GM12875 (cell line): ENCODE results near the gene ZNF235.
"Not testable (repeated sequence)": the region's sequence is repeated elsewhere in the genome, so short reads cannot be mapped to it uniquely, and the experiment has no call there.

Experiments used
- H3K4me3 ChIP-seq: one replicate; pipeline ENCODE4 v1.5.1; 2011; ENCODE audit warnings: low read depth, low read length, control low read depth
- CTCF ChIP-seq: IDR thresholded peaks from 2 replicates; pipeline ENCODE4 v1.5.1; 2011; ENCODE audit warnings: low read depth, mild to moderate bottlenecking, control low read depth, inconsistent platforms, low read length, moderate library complexity, borderline replicate concordance; ENCODE audit not compliant: insufficient read depth

The ZNF235 gene

DNA sequence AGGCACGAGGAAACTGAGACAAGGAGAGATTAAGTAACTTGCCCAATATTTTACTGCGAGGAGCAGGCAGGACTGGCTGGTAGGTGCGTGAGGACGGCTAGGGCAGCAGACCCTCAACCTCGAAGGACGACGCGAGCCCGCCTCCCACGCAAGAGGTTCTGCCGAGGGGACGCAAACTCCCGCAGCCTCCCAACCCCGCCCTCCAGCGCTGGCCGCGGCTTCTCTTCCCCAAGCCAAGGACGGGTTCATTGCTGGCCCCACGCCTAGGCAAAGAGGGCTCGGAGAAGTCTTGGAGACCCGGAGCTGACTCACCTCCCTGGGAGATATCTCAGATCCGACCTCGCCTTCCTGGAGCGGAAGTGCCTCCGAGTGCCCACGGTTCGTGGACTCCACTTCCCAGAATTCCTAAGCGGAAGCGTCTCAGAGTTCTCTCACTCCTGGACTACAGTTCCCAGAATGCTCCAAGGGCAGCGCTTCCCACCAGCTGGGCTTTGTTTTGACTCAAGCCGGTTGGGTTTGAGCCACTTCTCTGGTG lies at the start of gene ZNF235:
TSS of gene ZNF235 (minus strand) at position 367 of the 535 bp plus-strand sequence. CDS start 1,621 bp downstream, outside the sequence.
- peak within 1 kb of the TSS; percentile 76 for H3K4me3 ChIP-seq
- TF ChIP-seq CTCF: no peak

- no peak for TF ChIP-seq CTCF
- H3K4me3 ChIP-seq: no peak overlapping the region
These were observed 41.7 kb upstream of the ZNF235 start for GRCh38 chr19:44346556-44346955.

- TF ChIP-seq CTCF: no peak
- H3K4me3 ChIP-seq: no peak overlapping the region
These were observed 41.1 kb upstream of the ZNF235 start for GRCh38 chr19:44345959-44346358.

DNA sequence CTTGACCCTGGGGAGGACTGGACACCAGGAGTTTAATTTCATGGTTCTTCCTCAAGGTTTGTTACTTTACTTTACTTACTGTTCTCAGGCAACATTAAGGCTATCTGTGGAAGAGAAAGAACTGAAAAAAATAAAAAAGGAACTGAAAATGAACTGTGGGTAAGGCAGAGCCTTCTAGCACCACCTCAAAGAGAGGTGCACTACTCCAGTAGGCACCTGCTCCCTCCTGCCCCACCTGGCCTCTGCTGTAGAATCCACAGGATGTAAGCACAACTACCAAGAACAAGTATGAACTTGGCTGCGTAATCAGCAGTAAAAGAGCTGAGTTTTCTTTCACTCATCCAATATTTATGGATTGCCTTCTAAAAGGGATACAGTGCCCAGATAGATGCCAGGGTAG lies 39.4 kb upstream of the ZNF235 start:
- no peak for TF ChIP-seq CTCF
- no peak overlapping the region for H3K4me3 ChIP-seq

DNA sequence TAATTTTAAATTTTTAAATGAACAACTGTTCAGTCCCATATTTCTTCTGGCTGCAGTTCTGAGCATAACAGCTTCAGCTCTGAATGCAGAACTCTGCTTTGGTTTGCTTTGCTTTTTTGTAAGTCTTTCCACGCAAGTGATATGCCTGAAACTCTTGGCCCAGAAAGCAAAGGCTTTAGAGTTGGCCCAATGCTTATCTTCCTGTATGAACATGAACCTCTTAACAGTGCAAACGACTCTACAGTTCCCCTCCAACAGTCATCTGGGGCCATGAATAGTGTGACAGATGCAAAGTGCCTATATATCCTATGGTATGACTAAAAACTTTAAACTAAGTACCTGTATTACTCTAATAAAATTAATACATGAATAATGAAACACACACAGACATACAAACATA lies 37.0 kb upstream of the ZNF235 start:
- TF ChIP-seq CTCF: no peak
- H3K4me3 ChIP-seq: no peak overlapping the region

- not testable (repeated sequence) for H3K4me3 ChIP-seq
These were observed 29.8 kb upstream of the ZNF235 start for GRCh38 chr19:44334639-44335038.

- TF ChIP-seq CTCF: no peak
- H3K4me3 ChIP-seq: no peak overlapping the region
These were observed 27.3 kb upstream of the ZNF235 start for GRCh38 chr19:44332145-44332544.

DNA sequence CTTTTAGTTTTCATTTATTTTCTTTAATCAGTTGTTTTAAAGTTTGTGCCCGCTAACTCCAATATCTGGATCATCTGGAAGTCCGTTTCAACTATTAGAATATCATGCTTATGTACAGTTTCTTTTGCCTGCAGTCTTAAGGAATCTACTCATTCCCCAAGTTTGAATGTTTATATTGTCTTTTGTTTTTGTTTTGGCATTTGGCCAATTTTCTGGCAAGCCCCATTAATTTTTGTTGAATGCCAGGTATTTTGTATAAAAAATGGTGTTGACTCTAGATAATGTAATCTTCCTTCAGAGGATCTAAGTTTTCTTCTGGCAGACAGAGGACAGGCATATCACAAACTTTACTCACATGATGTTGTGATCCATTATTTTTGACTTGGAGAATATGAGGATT lies 11.1 kb upstream of the ZNF235 start:
- no peak overlapping the region for H3K4me3 ChIP-seq
- TF ChIP-seq CTCF: no peak
